Skin epidermis (tissue), 12 donors: ENCODE measurements around the gene FBXO38.
"Not testable (repeated sequence)": the region's sequence is repeated elsewhere in the genome, so short reads cannot be mapped to it uniquely, and the experiment has no call there.

ENCODE experiments used
- H3K27ac ChIP-seq, 21 experiments: fragments of 200-600 bp; sonication (generic) in 11 of 21; one replicate each; pipeline ENCODE4 v1.5.0; 2020; ENCODE audit warnings: mild to moderate bottlenecking in 3 of 21, inconsistent platforms in 2 of 21, moderate library complexity in 2 of 21
- H3K4me3 ChIP-seq, 7 experiments: fragments of 200-600 bp; sonication (generic) in 2 of 7; one replicate each; pipeline ENCODE4 v1.5.0; 2020; ENCODE audit warnings: inconsistent platforms in 2 of 7, mild to moderate bottlenecking in 2 of 7, moderate library complexity in 1 of 7

FBXO38 gene

GRCh38 chr5:148459669-148460068 is 75.9 kb downstream of the FBXO38 start:
- Histone ChIP-seq H3K27ac (no peak overlapping the region), H3K4me3 (no peak overlapping the region)

- no peak overlapping the region for H3K27ac ChIP-seq
Observed at GRCh38 chr5:148465381-148466235, 81.8 kb downstream of the FBXO38 start.

GRCh38 chr5:148466236-148466580 is 82.5 kb downstream of the FBXO38 start:
- no peak overlapping the region for H3K27ac ChIP-seq
- no peak overlapping the region for H3K4me3 ChIP-seq

More at GRCh38 chr5:148465381-148466235, 81.8 kb downstream of the FBXO38 start:
- no peak overlapping the region for H3K4me3 ChIP-seq

- Histone ChIP-seq H3K27ac (no peak overlapping the region), H3K4me3 (no peak overlapping the region)
Observed at GRCh38 chr5:148467958-148468357, 84.2 kb downstream of the FBXO38 start.

- not testable (repeated sequence) for H3K27ac ChIP-seq, H3K4me3 ChIP-seq
Observed at GRCh38 chr5:148468746-148469145, 85.0 kb downstream of the FBXO38 start.

GRCh38 chr5:148469501-148469935 is 85.8 kb downstream of the FBXO38 start:
- no peak overlapping the region for H3K4me3 ChIP-seq
- no peak overlapping the region for H3K27ac ChIP-seq

GRCh38 chr5:148471379-148471778 is 87.6 kb downstream of the FBXO38 start:
- Histone ChIP-seq H3K4me3 (no peak overlapping the region), H3K27ac (no peak overlapping the region)

- Histone ChIP-seq H3K4me3 (no peak overlapping the region), H3K27ac (no peak overlapping the region)
Observed at GRCh38 chr5:148474025-148474511, 90.3 kb downstream of the FBXO38 start.

GRCh38 chr5:148476302-148476701 is 92.5 kb downstream of the FBXO38 start:
- H3K27ac ChIP-seq, result no peak overlapping the region
- no peak overlapping the region for H3K4me3 ChIP-seq

GRCh38 chr5:148477429-148477828 is 93.7 kb downstream of the FBXO38 start:
- no peak overlapping the region for H3K4me3 ChIP-seq
- no peak overlapping the region for H3K27ac ChIP-seq

GRCh38 chr5:148482196-148482595 is 98.4 kb downstream of the FBXO38 start:
- no peak overlapping the region for H3K4me3 ChIP-seq
- H3K27ac ChIP-seq, result no peak overlapping the region

GRCh38 chr5:148482697-148483462 is 99.1 kb downstream of the FBXO38 start:
- no peak overlapping the region for H3K4me3 ChIP-seq
- no peak overlapping the region for H3K27ac ChIP-seq

GRCh38 chr5:148483750-148484149 is 100.0 kb downstream of the FBXO38 start:
- no peak overlapping the region for H3K27ac ChIP-seq
- no peak overlapping the region for H3K4me3 ChIP-seq

- no peak overlapping the region for H3K4me3 ChIP-seq
- no peak overlapping the region for H3K27ac ChIP-seq
Observed at GRCh38 chr5:148484651-148485050, 100.9 kb downstream of the FBXO38 start.

GRCh38 chr5:148486456-148486855 is 102.7 kb downstream of the FBXO38 start:
- H3K4me3 ChIP-seq, result no peak overlapping the region
- H3K27ac ChIP-seq, result no peak overlapping the region

- no peak overlapping the region for H3K27ac ChIP-seq
- H3K4me3 ChIP-seq, result no peak overlapping the region
Observed at GRCh38 chr5:148488757-148489156, 105.0 kb downstream of the FBXO38 start.

GRCh38 chr5:148491015-148491792 is 107.4 kb downstream of the FBXO38 start:
- Histone ChIP-seq H3K4me3 (no peak overlapping the region), H3K27ac (no peak overlapping the region)

- no peak overlapping the region for H3K27ac ChIP-seq
- H3K4me3 ChIP-seq, result no peak overlapping the region
Observed at GRCh38 chr5:148491793-148492184, 108.0 kb downstream of the FBXO38 start.

GRCh38 chr5:148492351-148492750 is 108.6 kb downstream of the FBXO38 start:
- H3K27ac ChIP-seq, result no peak overlapping the region
- no peak overlapping the region for H3K4me3 ChIP-seq
